Adrenal gland (tissue), 5 donors: ENCODE data around the gene FUT6.

Source experiments
- POLR2A ChIP-seq, 2 donors: fragments of 450-650 bp; IDR thresholded peaks; one replicate each; pipeline ENCODE4 v1.6.1; 2017; ENCODE audit warnings: antibody characterized with exemption in 2 of 2, mild to moderate bottlenecking in 2 of 2, moderate library complexity in 1 of 2
- TF ChIP-seq, protein P1 (sequence below), 6 experiments: fragments of 450-650 bp in 4 of 6; fragments of 200-600 bp in 2 of 6; sonication (generic) in 1 of 6; IDR thresholded peaks; 1 replicate in 5 of 6; 2 replicates in 1 of 6; pipeline versions ENCODE4 v1.5.1 to v1.8.0; 2016 to 2021; ENCODE audit warnings: antibody characterized with exemption in 6 of 6, mild to moderate bottlenecking in 2 of 6, moderate library complexity in 1 of 6
- donor health status: DM: no; HTN: no; CAD: no.

DNA sequence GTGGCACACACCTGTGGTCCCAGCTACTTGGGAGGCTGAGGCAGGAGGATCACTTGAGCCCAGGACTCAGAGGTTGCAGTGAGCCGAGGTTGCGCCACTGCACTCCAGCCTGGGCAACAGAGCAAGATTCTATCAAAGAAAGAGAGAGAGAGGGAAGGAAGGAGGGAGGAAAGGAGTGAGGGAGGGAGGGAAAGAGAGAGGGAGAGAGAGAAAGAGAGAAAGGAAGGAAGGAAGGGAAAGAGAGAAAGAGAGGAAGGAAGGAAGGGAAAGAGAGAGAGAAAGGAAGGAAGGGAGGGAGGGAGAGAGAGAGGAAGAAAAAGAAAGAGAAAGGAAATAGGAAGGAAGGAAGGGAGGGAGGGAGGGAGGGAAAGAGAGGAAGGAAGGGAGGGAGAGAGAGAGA, 22.3 kb downstream of the FUT6 start:
- TF ChIP-seq, protein P1, sequence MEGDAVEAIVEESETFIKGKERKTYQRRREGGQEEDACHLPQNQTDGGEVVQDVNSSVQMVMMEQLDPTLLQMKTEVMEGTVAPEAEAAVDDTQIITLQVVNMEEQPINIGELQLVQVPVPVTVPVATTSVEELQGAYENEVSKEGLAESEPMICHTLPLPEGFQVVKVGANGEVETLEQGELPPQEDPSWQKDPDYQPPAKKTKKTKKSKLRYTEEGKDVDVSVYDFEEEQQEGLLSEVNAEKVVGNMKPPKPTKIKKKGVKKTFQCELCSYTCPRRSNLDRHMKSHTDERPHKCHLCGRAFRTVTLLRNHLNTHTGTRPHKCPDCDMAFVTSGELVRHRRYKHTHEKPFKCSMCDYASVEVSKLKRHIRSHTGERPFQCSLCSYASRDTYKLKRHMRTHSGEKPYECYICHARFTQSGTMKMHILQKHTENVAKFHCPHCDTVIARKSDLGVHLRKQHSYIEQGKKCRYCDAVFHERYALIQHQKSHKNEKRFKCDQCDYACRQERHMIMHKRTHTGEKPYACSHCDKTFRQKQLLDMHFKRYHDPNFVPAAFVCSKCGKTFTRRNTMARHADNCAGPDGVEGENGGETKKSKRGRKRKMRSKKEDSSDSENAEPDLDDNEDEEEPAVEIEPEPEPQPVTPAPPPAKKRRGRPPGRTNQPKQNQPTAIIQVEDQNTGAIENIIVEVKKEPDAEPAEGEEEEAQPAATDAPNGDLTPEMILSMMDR (IDR thresholded peaks at IDR 0.05) = no peak
- no peak for TF ChIP-seq POLR2A (IDR thresholded peaks at IDR 0.05)
